Measurements from ENCODE around the gene MTF1. TPM values are rescaled to one million over a fixed set of nuclear protein-coding genes. Genes with fewer than 3 reads are reported as not detected.
A peak's percentile ranks its signal among the peaks of the same experiment; 100 is the strongest.

MTF1 gene
- polyA plus RNA-seq, 1 experiment: 8.6 TPM

- Histone ChIP-seq H3K9me3 (ENCODE audit: control insufficient read depth, insufficient read depth, low read length) (no peaks in the 10 kb centered on the region), H3K27me3 (ENCODE audit: control insufficient read depth, insufficient read depth, low read length) (no peaks in the 10 kb centered on the region), H3K4me3 (ENCODE audit: low read depth, low read length) (no peak overlapping the region), H3K27ac (ENCODE audit: low read depth, low read length) (no peak overlapping the region)
- DNase-seq (ENCODE audit: low read depth, low spot score): no peak
- POLR2A ChIA-PET: no interaction called here
- no peak for TF ChIP-seq CTCF (IDR thresholded peaks at IDR 0.05; ENCODE audit: low read depth, low read length)
- CTCF ChIA-PET: no interaction called here
Measured at GRCh38 chr1:37809942-37810341, 49.5 kb downstream of the MTF1 start.

- peak; percentile 26; the same call in 1 of the 2 replicates for TF ChIP-seq CTCF (IDR thresholded peaks at IDR 0.05; ENCODE audit: low read depth, low read length)
- no peaks in the 10 kb centered on the region for H3K27me3 ChIP-seq (ENCODE audit: control insufficient read depth, insufficient read depth, low read length)
- ChIA-PET CTCF (interaction anchor here (0.6 to 3.4 kb wide), 3 partner anchors 13 to 210 kb away, joined by 4 to 21 read pairs (median 5); partner anchors contain the start of gene MTF1), POLR2A (interaction anchor here (0.6 to 2.7 kb wide), 19 partner anchors 10 to 419 kb away, joined by 3 to 22 read pairs (median 6); partner anchors contain the start of genes CDCA8, MTF1, SNIP1 and UTP11)
- H3K27ac ChIP-seq (ENCODE audit: low read depth, low read length): peak overlapping the region; percentile 77
- DNase-seq (ENCODE audit: low read depth, low spot score): no peak
- H3K4me3 ChIP-seq (ENCODE audit: low read depth, low read length): peak overlapping the region; percentile 87
- no peaks in the 10 kb centered on the region for H3K9me3 ChIP-seq (ENCODE audit: control insufficient read depth, insufficient read depth, low read length)
Measured at GRCh38 chr1:37808369-37809319, 50.7 kb downstream of the MTF1 start.

- H3K4me3 ChIP-seq (ENCODE audit: low read depth, low read length): peak within 1 kb of the TSS; percentile 87
- DNase-seq (ENCODE audit: low read depth, low spot score): peak; percentile 71
- peak within 1 kb of the TSS; percentile 77 for H3K27ac ChIP-seq (ENCODE audit: low read depth, low read length)
- no peaks in the 10 kb centered on the region for H3K27me3 ChIP-seq (ENCODE audit: control insufficient read depth, insufficient read depth, low read length)
- ChIA-PET POLR2A (interaction anchor here (0.6 to 2.7 kb wide), 20 partner anchors 9 to 333 kb away, joined by 3 to 22 read pairs (median 6); partner anchors contain the start of genes CDCA8, MTF1, SNIP1 and UTP11), CTCF (interaction anchor here (0.6 to 3.4 kb wide), 3 partner anchors 14 to 211 kb away, joined by 4 to 21 read pairs (median 5); partner anchors contain the start of gene MTF1)
- H3K9me3 ChIP-seq (ENCODE audit: control insufficient read depth, insufficient read depth, low read length): no peaks in the 10 kb centered on the region
- no peak for TF ChIP-seq CTCF (IDR thresholded peaks at IDR 0.05; ENCODE audit: low read depth, low read length)
Measured at GRCh38 chr1:37807555-37808368, 51.6 kb downstream of the MTF1 start, which contains the start of the genes C1orf122 and YRDC. TSS of gene C1orf122 (plus strand) at chr1:37807790. CDS start at chr1:37808405, 615 bp downstream. TSS of gene YRDC (minus strand) at chr1:37808208. CDS start at chr1:37808180, 28 bp downstream.

- Histone ChIP-seq H3K4me3 (ENCODE audit: low read depth, low read length) (peak overlapping the region; percentile 87), H3K27me3 (ENCODE audit: control insufficient read depth, insufficient read depth, low read length) (no peaks in the 10 kb centered on the region), H3K9me3 (ENCODE audit: control insufficient read depth, insufficient read depth, low read length) (no peaks in the 10 kb centered on the region), H3K27ac (ENCODE audit: low read depth, low read length) (peak overlapping the region; percentile 65)
- TF ChIP-seq CTCF (IDR thresholded peaks at IDR 0.05; ENCODE audit: low read depth, low read length): no peak
- POLR2A ChIA-PET: interaction anchor here (0.8 to 2.7 kb wide), 5 partner anchors 9 to 117 kb away, joined by 3 to 22 read pairs (median 13); partner anchors contain the start of genes CDCA8 and MTF1
- CTCF ChIA-PET: interaction anchor here (3.4 kb wide), 1 partner anchor 53 kb away, joined by 21 read pairs; the partner anchor contains the start of gene MTF1
- no peak for DNase-seq (ENCODE audit: low read depth, low spot score)
Measured at GRCh38 chr1:37807220-37807554, 52.2 kb downstream of the MTF1 start.

Measured in AG04450 (cell line).